DND-41 (cell line): ENCODE results near the gene ZDHHC7.
A peak's percentile ranks its signal among the peaks of the same experiment; 100 is the strongest.

ENCODE experiments used
- EZH2 ChIP-seq: IDR thresholded peaks from 3 replicates; pipeline ENCODE4 v1.6.1; 2012; ENCODE audit warnings: borderline replicate concordance, low read depth, mild to moderate bottlenecking, moderate library complexity, low read length, inconsistent platforms; ENCODE audit not compliant: severe bottlenecking
- TF ChIP-seq, protein P1 (sequence below): IDR thresholded peaks from 2 replicates; pipeline ENCODE4 v1.5.1; 2012; ENCODE audit warnings: borderline replicate concordance, low read length, moderate library complexity, mild to moderate bottlenecking; ENCODE audit not compliant: poor library complexity, severe bottlenecking; ENCODE audit errors: extremely low read depth

DNA sequence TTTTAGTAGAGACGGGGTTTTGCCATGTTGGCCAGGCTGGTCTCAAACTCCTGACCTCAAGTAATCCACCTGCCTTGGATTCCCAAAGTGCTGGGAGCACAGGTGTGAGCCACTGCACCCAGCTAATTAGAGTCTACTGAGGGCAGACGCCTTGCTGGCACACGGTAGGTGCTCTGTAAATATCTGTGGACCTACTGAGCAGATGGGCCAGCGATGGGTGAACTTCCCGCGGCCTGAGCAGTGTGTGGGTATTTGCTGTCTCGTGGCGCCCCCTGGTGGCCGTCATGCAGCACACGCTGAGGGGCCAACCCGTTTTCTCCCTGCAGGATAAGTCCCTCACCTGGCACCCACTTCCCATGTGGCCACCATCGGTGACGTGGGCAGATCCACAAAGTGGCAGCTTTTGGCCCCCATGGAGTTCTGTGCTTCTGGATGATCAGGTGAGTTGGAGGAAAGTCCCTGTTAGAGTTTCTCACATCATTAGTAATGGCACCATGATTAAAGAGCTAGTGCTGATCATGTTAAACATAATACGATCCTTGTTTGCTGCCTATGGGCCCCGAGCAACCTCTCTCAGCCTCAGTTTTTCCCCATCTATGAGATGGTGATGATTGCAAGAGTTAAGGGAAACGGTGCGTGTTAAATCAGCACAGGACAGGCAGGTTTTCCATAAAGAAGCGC, 40.7 kb downstream of the ZDHHC7 start:
- TF ChIP-seq, protein P1, sequence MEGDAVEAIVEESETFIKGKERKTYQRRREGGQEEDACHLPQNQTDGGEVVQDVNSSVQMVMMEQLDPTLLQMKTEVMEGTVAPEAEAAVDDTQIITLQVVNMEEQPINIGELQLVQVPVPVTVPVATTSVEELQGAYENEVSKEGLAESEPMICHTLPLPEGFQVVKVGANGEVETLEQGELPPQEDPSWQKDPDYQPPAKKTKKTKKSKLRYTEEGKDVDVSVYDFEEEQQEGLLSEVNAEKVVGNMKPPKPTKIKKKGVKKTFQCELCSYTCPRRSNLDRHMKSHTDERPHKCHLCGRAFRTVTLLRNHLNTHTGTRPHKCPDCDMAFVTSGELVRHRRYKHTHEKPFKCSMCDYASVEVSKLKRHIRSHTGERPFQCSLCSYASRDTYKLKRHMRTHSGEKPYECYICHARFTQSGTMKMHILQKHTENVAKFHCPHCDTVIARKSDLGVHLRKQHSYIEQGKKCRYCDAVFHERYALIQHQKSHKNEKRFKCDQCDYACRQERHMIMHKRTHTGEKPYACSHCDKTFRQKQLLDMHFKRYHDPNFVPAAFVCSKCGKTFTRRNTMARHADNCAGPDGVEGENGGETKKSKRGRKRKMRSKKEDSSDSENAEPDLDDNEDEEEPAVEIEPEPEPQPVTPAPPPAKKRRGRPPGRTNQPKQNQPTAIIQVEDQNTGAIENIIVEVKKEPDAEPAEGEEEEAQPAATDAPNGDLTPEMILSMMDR = peak; percentile 99
- TF ChIP-seq EZH2 = no peak
